Stimulated activated CD4-positive, alpha-beta T cell treated with anti-CD3 and anti-CD28 coated beads, Interleukin-1b, Interleukin-23, amount 100 ng/mL, for 4 hours (primary cell): ENCODE data around the gene SEL1L.
"Not testable (repeated sequence)": the region's sequence is repeated elsewhere in the genome, so short reads cannot be mapped to it uniquely, and the experiment has no call there.

Experiments
- DNase-seq, 2 donors: peaks; one replicate each; pipeline ENCODE4 v3.0.0-alpha.2; 2020; ENCODE audit warnings: low read depth in 2 of 2

The SEL1L gene

DNA sequence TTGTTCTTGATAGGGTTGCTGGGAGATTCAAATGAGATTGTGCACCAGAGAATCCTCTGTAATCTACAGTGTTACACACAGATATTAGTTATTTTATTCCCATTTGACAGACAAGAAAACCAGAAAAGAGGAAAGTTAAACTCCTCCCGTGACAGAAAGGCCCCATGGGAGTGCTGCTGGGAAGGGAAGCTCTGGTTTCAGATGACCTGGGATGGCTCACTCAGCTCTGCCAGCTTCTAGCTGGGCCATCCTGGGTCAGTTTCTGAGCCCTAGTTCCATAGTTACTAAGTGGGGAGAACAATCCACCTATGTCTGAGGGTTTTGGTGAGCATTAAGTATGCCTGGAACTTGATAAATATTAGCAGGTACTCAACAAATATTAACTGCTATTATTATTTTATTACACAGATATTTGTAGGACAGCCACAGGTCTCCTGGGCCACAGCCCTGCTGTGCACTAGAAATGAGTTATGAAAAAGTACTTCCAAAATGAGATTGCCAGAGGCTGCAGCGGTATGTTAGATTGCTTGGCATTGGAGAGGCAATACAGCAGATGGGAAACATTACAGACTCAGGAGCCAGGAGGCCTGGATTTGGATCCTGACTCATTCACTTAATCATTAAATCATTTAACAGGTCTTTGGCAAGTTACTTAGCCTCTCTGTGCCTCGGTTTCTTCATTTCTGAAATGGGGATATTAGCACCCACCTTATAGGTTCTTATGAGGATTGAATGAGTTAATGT is 86.5 kb downstream of the SEL1L start:
- DNase-seq, result no peak

DNA sequence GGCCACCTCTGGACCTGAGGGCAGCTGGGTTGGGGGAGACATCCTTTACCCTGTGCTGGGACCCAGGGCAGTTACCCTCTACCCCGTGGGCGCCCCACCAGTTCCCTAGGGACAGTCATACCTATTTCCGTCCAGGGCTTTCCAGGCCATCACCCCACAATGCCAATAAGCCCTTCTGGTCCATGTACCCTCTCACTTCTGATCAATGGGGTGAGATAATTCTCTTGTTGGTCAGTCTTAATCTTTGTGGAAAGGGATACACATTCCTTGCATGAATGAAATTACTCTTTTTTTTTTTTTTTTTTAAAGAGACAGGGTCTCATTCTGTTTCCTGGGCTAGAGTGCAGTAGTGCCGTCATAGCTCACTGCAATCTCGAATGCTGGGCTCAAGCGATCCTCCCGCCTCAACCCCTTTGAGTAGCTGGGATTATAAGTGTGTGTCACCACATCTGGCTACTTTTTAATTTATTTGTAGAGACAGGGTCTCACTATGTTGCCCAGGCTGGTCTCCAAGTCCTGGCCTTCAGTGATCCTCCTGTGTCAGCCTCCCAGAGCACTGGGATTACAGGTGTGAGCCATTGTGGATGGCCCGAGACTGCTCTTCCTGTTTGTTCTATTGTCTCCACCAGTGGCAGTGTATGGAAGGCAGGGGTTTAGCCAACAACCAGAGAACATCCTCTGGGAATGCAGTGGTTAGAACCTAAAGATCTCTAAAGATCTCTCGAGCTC is 87.2 kb downstream of the SEL1L start:
- DNase-seq, result no peak

DNA sequence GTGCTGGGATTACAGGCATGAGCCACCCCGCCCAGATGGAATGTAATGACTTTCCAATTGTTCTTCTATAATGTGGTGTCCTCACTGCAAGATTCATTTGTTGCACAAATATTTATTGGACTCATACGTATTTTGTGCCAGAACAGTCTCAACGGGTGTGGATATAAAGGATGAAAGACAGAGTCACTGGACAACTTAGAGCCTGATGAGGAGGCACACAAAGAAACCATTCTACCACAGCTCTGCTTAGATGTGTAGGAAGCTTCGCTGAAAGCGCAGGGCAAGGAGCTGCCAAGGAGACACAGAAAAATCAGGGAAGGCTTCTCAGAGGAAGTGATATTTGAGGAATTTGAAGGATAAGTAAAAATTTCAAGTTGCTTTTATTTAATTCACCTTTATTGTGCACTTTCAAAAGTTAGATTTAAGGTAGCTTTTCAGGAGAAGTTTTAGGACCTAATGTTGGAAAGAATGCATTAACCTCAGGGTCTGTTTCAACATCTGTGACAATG is 92.0 kb downstream of the SEL1L start:
- no peak for DNase-seq

DNA sequence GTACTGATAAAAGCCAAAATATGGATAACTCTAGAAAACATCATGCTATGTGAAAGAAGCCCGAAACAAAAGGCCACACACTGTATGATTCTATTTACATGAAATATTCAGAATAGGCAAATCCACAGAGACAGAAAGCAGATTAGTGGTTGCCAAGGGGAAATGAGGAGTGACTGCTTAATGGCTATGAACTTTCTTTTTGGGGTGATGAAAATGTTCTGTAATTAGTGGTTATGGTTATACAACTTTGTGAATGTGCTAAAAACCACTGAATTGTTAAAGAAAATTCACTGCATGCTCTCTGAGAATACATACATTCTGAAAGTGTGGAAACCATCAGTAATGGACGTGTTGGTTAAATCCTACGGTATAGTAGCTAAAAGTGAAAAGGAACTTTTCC is 93.6 kb downstream of the SEL1L start:
- no peak for DNase-seq

DNA sequence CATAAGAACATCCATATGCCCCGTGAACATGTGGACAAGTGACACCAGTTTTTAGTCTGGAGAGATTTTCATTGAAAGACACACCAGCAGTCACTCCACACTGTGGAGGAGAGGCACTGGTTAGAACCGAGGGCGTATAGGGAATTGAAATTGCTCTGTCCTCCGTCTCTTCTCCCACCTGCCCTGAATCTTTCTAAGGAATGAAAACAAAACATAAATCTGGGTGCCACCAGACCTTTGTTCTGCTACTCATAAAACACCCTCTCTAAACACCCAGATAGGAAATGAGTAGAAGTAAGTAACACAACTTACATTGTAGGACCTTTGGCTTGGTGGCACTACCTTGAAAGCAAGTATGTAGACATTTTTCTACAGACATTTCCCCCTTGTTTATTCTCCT is 96.4 kb downstream of the SEL1L start:
- no peak for DNase-seq

DNA sequence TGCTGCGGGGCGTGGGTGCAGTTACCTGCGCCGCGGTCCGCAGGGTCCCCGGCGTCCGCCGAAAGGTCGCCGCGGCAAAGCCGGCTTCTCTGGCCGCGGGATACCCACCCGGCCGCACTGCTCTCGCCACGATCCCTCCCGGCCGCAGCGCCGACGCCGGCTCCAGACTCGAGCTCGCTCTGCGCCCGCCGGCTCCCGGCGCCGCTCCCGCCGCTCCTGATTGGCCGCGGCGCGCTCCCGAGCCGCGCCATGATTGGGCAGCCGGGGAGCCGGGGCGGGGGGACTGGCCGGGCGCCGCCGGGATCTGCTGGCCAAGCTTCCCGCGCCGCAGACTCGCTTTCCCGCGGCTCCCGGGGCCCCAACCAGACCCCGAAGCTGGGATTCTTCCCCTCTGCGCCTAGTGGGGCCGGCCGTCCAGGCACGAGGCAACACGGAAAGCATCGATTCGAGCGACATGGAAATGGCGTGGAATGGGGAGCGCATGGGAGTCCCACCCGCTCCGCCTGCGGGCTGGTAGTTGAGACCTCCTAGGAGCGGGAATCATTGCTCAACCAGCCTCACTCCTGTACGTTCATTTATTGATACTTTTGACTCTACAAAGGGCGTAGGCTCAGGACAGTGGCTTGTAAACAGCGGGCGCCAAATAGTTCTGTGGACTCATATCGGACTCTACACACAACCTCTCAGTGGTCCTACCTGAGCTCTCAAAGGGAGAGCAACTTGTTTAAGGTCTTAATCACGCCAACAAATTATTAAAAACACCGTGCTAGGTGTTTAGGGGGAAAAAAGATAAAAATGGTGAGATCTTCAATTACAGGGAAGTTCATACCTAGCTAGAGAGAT is 97.1 kb downstream of the SEL1L start:
- peak in 1 of 2 donors; percentile 47 for DNase-seq

DNA sequence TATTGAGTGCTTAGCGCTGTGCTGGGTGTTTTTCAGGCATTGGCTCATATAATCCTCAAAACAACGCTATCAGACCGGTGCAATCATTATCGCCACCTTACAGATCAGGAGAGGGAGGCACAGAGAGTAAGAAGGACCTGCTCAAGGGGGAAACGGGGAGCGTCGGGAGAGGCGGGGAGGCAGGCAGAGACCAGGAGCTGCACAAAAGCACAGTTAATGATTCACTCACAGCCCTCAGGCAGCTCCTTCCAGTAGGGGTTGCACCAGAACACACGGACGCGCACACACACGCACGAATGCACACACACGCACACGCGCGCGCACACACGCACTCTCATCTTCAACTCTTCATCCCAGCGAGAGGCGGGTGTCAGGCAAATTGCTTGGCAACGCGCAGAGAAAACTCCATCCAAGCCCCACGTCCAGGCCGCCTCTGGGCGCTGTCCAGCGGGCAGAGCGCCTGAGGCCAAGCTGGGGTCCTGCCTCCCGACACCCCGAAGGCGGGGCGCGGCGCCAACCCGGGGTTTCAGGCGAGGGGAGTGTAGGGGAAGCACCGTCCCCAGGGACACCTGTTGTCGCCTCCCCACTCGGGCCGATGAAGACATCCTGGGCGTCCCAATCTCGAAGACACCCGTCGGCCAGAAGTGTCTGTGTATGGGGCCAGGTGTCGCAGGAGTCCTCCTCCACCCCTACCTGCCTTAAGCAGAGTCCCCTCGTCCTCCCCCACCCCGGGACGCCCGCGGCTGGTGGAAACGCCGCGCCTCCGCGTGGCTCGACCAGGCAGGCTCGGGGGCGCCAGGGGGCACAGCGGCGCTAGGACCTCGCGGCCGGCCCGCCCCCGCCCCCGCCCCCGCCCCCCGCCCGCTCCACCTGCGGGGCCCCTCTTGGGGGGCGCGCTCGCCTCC is 98.0 kb downstream of the SEL1L start:
- DNase-seq, result peak in 1 of 2 donors; percentile 7

DNA sequence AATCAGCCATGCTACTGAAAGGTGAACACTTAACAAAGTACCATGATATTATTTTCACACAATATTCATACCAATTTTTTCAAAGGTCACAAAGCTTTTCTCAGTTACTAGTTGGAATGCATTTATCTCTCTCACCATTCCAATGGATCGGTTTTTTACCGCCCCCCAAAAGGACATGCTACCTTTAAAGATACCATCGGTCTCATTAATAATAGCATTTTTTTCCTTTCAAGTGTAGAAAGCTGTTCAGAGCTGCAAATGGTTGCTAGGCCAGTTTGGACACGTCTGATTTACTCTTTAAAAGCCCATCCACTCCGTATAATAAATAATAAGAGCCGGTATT is 98.6 kb downstream of the SEL1L start:
- no peak for DNase-seq

DNA sequence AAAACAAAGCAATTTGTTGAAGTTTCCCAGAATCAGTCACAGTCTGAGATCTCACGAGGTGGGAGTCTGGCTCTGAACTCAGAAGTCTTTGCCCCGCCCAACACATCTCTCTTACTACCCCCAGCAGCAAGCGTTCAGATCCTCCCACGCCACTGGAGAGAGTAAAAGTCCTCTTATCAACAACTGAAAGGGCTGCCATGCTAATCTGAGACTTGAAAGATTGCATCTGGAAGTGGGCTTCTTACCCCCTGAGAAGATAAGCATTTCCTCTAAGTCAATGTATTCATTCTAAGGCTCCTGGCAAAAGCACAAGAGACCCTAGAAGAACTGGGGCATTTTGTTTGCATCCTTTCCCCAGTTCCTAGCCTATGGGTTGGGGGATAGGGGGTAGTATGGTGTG is 99.4 kb downstream of the SEL1L start:
- no peak for DNase-seq

DNA sequence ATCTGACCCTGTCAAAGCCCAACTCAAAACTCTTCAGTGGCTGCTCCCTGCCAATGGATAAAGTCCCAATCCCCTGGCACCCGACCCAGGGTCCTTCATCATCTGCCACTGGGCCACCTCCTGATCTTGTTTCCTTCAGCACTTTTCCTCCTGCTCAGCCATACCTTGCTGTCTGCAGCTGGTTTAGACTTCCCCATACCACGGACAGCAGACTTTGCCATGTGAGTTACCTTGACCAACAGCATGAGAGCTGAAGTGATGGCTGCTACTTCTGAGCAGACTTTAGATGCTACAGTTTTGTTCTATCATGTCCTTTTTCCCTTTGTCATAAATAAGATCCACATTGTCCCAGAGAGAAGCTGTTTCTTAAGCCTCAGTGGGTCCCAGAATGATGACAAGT is 100.3 kb downstream of the SEL1L start:
- DNase-seq, result no peak

DNA sequence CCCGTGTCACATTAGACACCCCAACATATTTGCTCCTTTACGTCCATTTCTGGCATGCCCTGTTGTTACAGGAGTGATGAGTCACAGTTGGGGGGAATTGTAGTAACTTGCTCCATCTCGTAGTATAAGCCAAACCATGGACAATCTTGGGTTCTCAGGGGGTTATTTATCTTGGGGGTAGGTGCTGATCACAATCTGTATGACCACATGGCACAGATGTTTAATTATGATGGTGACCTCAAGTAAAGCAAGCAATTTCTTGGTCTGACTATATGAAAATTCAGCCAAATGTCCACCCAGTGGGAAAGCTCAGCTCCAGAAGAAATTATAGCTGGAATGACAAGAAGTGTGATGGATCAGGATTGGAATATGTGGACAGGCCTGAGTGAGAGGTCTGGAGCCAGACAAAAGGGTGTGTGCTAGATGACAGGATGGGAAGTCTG is 101.4 kb downstream of the SEL1L start:
- DNase-seq, result no peak

DNA sequence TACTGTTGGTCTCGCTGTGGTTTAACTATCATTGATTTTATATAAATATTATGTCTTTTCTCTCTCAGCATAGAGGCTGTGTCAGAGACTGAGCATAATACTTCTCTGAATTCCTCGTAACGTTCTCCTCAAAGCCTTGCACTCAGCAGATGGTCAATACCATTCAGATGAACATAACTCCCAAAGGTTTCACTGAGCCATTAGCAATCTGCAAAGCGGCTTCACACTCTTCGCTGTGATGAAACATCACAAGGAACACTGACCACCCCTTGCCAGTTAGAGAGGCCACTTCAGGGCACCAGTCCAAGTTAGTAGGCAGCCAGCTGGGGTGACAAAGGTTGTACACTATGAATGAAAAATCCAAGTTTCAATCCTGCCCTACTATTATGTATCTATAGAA is 103.4 kb downstream of the SEL1L start:
- no peak for DNase-seq

DNA sequence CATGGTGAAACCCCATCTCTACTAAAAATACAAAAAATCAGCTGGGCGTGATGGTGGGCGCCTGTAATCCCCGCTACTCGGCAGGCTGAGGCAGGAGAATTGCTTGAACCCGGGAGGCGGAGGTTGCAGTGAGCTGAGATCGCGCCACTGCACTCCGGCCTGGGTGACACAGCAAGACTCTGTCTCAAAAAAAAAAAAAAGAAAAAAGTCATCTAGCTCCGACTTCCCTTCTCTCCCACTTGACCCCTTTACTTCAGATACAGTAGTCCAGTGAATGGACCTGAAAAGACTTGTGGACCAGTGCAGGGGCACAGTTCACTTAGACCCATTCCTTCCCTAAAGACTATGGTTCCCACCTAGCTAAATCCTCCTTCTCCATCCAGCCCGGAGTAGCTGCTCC is 103.9 kb downstream of the SEL1L start:
- DNase-seq, result not testable (repeated sequence)

DNA sequence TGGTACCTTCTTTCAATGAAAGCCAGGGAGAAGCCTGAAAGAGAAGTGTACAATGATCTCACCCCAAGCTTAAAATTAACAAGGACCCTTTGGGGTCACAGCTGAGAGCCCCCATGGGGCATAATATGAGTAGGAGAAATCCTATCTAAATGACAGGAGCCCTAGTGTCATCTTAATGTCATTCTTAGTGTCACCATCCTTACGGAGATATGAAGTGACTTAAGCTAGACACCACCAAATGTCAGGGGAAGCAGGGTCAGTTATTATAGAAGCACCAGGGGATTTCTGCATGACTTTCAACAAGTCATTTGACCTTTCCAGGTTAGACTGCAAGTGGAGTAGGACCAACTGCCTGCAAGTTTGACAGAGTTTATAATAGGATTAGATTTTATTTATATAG is 104.6 kb downstream of the SEL1L start:
- DNase-seq, result no peak

DNA sequence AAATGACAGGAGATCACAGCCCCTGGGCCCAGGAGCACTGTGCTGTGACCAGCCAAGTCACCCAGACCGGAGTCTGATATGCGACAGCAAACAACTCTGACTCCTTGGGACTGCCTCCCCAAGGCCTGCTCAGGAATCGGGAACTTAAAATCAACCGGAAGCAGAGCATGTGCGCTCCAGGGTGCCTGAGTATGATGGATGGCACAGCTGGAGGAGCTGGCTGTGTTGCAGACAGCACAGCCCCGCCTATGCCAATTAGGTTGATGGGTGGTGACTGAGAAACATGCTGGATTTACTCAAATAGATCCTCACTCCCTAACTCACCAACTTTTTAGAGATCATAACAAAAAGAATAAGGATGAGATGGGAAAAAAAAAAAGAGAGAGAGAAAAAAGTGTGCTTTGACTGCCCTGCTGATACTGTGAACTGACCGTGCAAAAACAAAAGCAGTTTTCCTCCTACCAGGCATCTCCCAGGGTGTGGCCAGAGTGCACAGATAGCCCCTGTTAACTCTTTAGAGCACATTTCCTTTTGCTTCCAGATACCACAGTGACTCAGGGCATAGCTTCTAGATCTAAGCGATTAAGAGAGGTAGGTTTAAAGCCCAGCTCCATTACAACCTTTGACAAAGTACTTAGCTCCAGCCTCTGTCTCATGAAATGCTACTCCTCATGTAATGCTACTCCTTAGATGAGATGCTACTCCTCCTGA is 106.2 kb downstream of the SEL1L start:
- no peak for DNase-seq

DNA sequence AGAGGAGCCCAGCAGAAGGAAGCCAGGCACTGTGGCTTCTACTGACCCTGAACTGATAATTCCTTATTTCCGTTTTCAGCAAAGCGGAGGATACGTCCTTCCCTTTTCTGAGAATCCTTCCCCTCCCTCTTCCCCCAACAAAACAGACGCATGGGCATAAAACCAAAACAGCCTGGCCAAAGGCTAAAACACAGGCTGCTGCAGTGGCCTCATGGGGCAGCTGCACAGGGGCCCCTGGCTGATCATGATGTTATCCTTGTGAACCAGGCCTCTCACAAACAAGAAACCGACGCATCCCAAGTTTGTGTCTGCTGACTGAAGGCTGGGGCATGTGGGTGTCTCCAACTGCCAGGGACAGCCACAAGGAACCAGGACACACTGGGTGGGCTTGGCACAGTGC is 110.1 kb downstream of the SEL1L start:
- no peak for DNase-seq
